ENCODE results near the gene ZDHHC7.

Gene ZDHHC7

DNA sequence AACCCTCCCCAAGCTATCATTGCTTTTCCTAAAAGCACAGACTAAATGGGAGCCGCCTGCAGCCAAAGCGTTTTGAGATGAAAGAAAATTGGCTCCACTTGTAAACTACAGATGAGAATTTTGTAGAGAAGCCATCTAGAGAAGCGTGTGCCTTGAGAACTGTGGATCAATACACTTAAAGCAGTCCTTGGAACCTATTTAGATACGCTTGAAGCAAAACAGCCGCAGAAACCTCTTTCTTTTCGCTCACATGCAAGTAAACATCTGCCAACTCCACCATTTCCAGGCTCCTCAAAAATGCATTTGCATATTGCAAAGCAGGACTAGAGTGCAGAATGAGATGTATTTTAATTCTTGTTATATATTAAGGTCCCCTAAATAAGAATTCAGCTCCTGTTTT, 29.4 kb upstream of the ZDHHC7 start:
- TF ChIP-seq, protein P1, sequence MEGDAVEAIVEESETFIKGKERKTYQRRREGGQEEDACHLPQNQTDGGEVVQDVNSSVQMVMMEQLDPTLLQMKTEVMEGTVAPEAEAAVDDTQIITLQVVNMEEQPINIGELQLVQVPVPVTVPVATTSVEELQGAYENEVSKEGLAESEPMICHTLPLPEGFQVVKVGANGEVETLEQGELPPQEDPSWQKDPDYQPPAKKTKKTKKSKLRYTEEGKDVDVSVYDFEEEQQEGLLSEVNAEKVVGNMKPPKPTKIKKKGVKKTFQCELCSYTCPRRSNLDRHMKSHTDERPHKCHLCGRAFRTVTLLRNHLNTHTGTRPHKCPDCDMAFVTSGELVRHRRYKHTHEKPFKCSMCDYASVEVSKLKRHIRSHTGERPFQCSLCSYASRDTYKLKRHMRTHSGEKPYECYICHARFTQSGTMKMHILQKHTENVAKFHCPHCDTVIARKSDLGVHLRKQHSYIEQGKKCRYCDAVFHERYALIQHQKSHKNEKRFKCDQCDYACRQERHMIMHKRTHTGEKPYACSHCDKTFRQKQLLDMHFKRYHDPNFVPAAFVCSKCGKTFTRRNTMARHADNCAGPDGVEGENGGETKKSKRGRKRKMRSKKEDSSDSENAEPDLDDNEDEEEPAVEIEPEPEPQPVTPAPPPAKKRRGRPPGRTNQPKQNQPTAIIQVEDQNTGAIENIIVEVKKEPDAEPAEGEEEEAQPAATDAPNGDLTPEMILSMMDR (conservative IDR thresholded peaks at IDR 0.05; ENCODE audit: low read depth, low read length): no peak

DNA sequence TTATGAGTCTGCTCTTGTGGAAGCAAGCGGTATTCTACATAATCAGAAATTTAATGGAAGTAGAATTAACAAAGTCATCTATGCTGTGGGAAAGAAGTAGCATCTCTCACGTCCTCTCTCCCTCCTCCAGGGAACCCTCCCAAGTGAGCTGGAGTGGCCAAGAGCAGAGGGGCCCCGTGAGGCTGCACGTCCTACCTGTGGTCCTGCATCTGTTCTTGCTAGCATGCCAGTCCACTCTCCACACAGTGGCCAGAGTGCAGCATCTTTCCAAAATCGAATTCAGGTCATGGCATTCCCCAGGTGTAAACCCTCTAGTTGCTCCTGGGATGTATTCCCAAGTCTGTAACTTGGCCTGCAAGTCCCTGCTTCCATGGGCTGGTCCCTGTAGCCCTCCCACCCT, 26.4 kb upstream of the ZDHHC7 start:
- Histone ChIP-seq H3K4me3 (IDR thresholded peaks at IDR 0.05; ENCODE audit: insufficient read depth, low read depth, low read length) (no peak overlapping the region), H3K4me2 (no peak overlapping the region), H4K20me1 (ENCODE audit: insufficient read depth) (no peaks in the 10 kb centered on the region), H2AFZ (ENCODE audit: low read depth) (no peak overlapping the region), H3K79me2 (ENCODE audit: insufficient read depth, low read depth) (no peaks in the 10 kb centered on the region), H3K36me3 (ENCODE audit: insufficient read depth) (no peaks in the 10 kb centered on the region), H3K27me3 (ENCODE audit: insufficient read depth, low read depth) (no peaks in the 10 kb centered on the region), H3K4me1 (ENCODE audit: low read depth, poor library complexity, severe bottlenecking) (no peaks in the 10 kb centered on the region), H3K27ac (no peak overlapping the region), H3K9ac (no peak overlapping the region)
- TF ChIP-seq, protein P1 (conservative IDR thresholded peaks at IDR 0.05; ENCODE audit: low read depth, low read length): no peak

More for the DNA sequence above, 29.4 kb upstream of the ZDHHC7 start:
- Histone ChIP-seq H3K36me3 (ENCODE audit: insufficient read depth) (no peaks in the 10 kb centered on the region), H2AFZ (ENCODE audit: low read depth) (no peak overlapping the region), H3K4me1 (ENCODE audit: low read depth, poor library complexity, severe bottlenecking) (no peaks in the 10 kb centered on the region), H3K27me3 (ENCODE audit: insufficient read depth, low read depth) (no peaks in the 10 kb centered on the region), H3K4me3 (IDR thresholded peaks at IDR 0.05; ENCODE audit: insufficient read depth, low read depth, low read length) (no peak overlapping the region), H4K20me1 (ENCODE audit: insufficient read depth) (no peaks in the 10 kb centered on the region), H3K9ac (no peak overlapping the region), H3K4me2 (no peak overlapping the region), H3K79me2 (ENCODE audit: insufficient read depth, low read depth) (no peaks in the 10 kb centered on the region), H3K27ac (no peak overlapping the region)

GRCh38 chr16:85037050-85037410, 25.7 kb upstream of the ZDHHC7 start:
- Histone ChIP-seq H3K79me2 (ENCODE audit: insufficient read depth, low read depth) (no peaks in the 10 kb centered on the region), H3K4me3 (IDR thresholded peaks at IDR 0.05; ENCODE audit: insufficient read depth, low read depth, low read length) (no peak overlapping the region), H2AFZ (ENCODE audit: low read depth) (no peak overlapping the region), H3K27me3 (ENCODE audit: insufficient read depth, low read depth) (no peaks in the 10 kb centered on the region), H3K4me2 (no peak overlapping the region), H3K36me3 (ENCODE audit: insufficient read depth) (no peaks in the 10 kb centered on the region), H3K9ac (no peak overlapping the region), H3K27ac (no peak overlapping the region), H3K4me1 (ENCODE audit: low read depth, poor library complexity, severe bottlenecking) (no peaks in the 10 kb centered on the region), H4K20me1 (ENCODE audit: insufficient read depth) (no peaks in the 10 kb centered on the region)
- TF ChIP-seq, protein P1 (conservative IDR thresholded peaks at IDR 0.05; ENCODE audit: low read depth, low read length): no peak

GRCh38 chr16:85036236-85037049, 25.1 kb upstream of the ZDHHC7 start:
- Histone ChIP-seq H3K4me2 (no peak overlapping the region), H3K27ac (no peak overlapping the region), H4K20me1 (ENCODE audit: insufficient read depth) (no peaks in the 10 kb centered on the region)

More at GRCh38 chr16:85036236-85037049, 25.1 kb upstream of the ZDHHC7 start:
- no peaks in the 10 kb centered on the region for H3K79me2 ChIP-seq (ENCODE audit: insufficient read depth, low read depth)
- H3K4me1 ChIP-seq (ENCODE audit: low read depth, poor library complexity, severe bottlenecking): peaks cover 2% of the 10 kb centered on the region
- no peaks in the 10 kb centered on the region for H3K36me3 ChIP-seq (ENCODE audit: insufficient read depth)
- no peak overlapping the region for H2AFZ ChIP-seq (ENCODE audit: low read depth)
- TF ChIP-seq, protein P1 (conservative IDR thresholded peaks at IDR 0.05; ENCODE audit: low read depth, low read length): no peak
- H3K27me3 ChIP-seq (ENCODE audit: insufficient read depth, low read depth): no peaks in the 10 kb centered on the region
- no peak overlapping the region for H3K9ac ChIP-seq
- no peak overlapping the region for H3K4me3 ChIP-seq (IDR thresholded peaks at IDR 0.05; ENCODE audit: insufficient read depth, low read depth, low read length)

All from KMS-11 (cell line).